ENCODE results near the gene PYDC2. TPM values are rescaled to one million over a fixed set of nuclear protein-coding genes. Genes with fewer than 3 reads are reported as not detected.

The PYDC2 gene
- total and polyA plus RNA-seq, 10 of the 15 experiments (the other 5 are each of a cell fraction or from before 2014, with no cell fraction given): not detected

Small RNA genes lying within 50 kb of the gene (small RNA-seq; reads per million reads assigned to genes)
- gene PYDC2: not detected

Other genes starting within 250 kb of the PYDC2 start
- 112 and 126 TPM in 2 replicates for gene CCDC50, start 131.8 kb upstream of the PYDC2 start, total RNA-seq (2014; rRNA removed)
- 117 and 123 TPM in 2 replicates for gene CCDC50, start 131.8 kb upstream of the PYDC2 start, total RNA-seq (2014; rRNA removed; fragmentation: Illumina TruSeq; extraction: Trizol)
- gene CCDC50, start 131.8 kb upstream of the PYDC2 start, total RNA-seq (2021): 144 and 150 TPM in 2 replicates
- gene CCDC50, start 131.8 kb upstream of the PYDC2 start, polyA plus RNA-seq (2011; rRNA removed): 132 and 180 TPM in 2 replicates
- gene CCDC50, start 131.8 kb upstream of the PYDC2 start, polyA plus RNA-seq (2014; fragmentation: Illumina TruSeq; extraction: Trizol): 137 and 148 TPM in 2 replicates
- 10 to 100 TPM; 46.7 to 61.5 TPM for gene CCDC50, start 131.8 kb upstream of the PYDC2 start, polyA plus RNA-seq (2014; fragmentation: Nextera tagmentation; extraction: Ambion mirVana)
- 107 and 122 TPM in 2 replicates for gene CCDC50, start 131.8 kb upstream of the PYDC2 start, polyA plus RNA-seq (2014; rRNA removed)
- 100 to 1,000 TPM; 127 to 130 TPM for gene CCDC50, start 131.8 kb upstream of the PYDC2 start, polyA plus RNA-seq (2016; fragmentation: Nextera tagmentation; extraction: Ambion mirVana)
- 0.28 and 1.3 TPM in 2 replicates for gene UTS2B, start 130.6 kb upstream of the PYDC2 start, total RNA-seq (2014; rRNA removed)
- 0.36 and 0.64 TPM in 2 replicates for gene UTS2B, start 130.6 kb upstream of the PYDC2 start, total RNA-seq (2014; rRNA removed; fragmentation: Illumina TruSeq; extraction: Trizol)
- gene UTS2B, start 130.6 kb upstream of the PYDC2 start, total RNA-seq (2021): 0.28 and 0.29 TPM in 2 replicates
- 0.43 and 0.66 TPM in 2 replicates for gene UTS2B, start 130.6 kb upstream of the PYDC2 start, polyA plus RNA-seq (2011; rRNA removed)
- gene UTS2B, start 130.6 kb upstream of the PYDC2 start, polyA plus RNA-seq (2014; fragmentation: Illumina TruSeq; extraction: Trizol): 0.33 and 0.53 TPM in 2 replicates
- under 1 TPM; 0.15 to 0.45 TPM for gene UTS2B, start 130.6 kb upstream of the PYDC2 start, polyA plus RNA-seq (2014; fragmentation: Nextera tagmentation; extraction: Ambion mirVana)
- 0.70 and 0.72 TPM in 2 replicates for gene UTS2B, start 130.6 kb upstream of the PYDC2 start, polyA plus RNA-seq (2014; rRNA removed)
- under 1 TPM; 0.45 to 0.48 TPM for gene UTS2B, start 130.6 kb upstream of the PYDC2 start, polyA plus RNA-seq (2016; fragmentation: Nextera tagmentation; extraction: Ambion mirVana)

All from GM12878 (cell line).